Sigmoid colon (tissue), 4 donors: ENCODE measurements around the gene ARHGAP9.

Experiments
- POLR2A ChIP-seq, 2 donors: fragments of 450-650 bp; IDR thresholded peaks; one replicate each; pipeline ENCODE4 v1.6.1; 2016; ENCODE audit warnings: antibody characterized with exemption in 2 of 2, mild to moderate bottlenecking in 2 of 2, moderate library complexity in 2 of 2
- POLR2AphosphoS5 ChIP-seq, 4 donors: sonication (generic); formaldehyde crosslinking; IDR thresholded peaks; one replicate each; pipeline ENCODE4 v1.6.1; 2017; ENCODE audit warnings: antibody characterized with exemption in 4 of 4
- TF ChIP-seq, protein P1 (sequence below), 4 experiments: fragments of 450-650 bp in 3 of 4; fragments of 200-600 bp in 1 of 4; IDR thresholded peaks; one replicate each; pipeline ENCODE4 v1.5.1; 2016 to 2019; ENCODE audit warnings: antibody characterized with exemption in 4 of 4, mild to moderate bottlenecking in 3 of 4, moderate library complexity in 2 of 4

GRCh38 chr12:57454566-57455373 lies 24.9 kb downstream of the ARHGAP9 start, which contains the start of gene INHBE:
- TF ChIP-seq, protein P1, sequence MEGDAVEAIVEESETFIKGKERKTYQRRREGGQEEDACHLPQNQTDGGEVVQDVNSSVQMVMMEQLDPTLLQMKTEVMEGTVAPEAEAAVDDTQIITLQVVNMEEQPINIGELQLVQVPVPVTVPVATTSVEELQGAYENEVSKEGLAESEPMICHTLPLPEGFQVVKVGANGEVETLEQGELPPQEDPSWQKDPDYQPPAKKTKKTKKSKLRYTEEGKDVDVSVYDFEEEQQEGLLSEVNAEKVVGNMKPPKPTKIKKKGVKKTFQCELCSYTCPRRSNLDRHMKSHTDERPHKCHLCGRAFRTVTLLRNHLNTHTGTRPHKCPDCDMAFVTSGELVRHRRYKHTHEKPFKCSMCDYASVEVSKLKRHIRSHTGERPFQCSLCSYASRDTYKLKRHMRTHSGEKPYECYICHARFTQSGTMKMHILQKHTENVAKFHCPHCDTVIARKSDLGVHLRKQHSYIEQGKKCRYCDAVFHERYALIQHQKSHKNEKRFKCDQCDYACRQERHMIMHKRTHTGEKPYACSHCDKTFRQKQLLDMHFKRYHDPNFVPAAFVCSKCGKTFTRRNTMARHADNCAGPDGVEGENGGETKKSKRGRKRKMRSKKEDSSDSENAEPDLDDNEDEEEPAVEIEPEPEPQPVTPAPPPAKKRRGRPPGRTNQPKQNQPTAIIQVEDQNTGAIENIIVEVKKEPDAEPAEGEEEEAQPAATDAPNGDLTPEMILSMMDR (IDR thresholded peaks at IDR 0.05), result no peak
- TF ChIP-seq POLR2AphosphoS5 (IDR thresholded peaks at IDR 0.05) (no peak), POLR2A (IDR thresholded peaks at IDR 0.05) (no peak)
